ENCODE results near the gene PRM1.

DNA sequence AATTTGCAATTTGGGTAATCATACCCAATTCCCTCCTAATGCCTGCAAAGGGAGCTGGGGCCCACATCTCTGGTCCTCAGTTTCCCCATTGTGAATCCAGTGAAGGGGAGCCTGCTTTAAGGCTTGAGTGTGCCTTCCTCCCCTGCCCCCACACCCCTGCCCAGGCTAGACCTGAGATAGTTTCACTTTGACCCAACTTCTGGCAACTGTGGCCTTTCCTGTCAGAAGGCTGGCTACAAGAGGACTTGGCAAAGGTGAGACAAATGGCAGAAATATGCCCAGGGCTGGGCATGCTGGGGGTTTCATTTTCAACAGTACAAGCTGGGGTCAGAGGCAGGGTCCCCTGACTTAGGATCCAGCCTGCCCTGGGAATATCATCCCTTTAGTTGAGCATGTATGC, 35.1 kb downstream of the PRM1 start:
- TF ChIP-seq EP300 (IDR thresholded peaks at IDR 0.05): no peak
- TF ChIP-seq POLR2A (IDR thresholded peaks at IDR 0.05): no peak

Data from suprapubic skin (tissue), 2 donors.